Measurements from ENCODE around the gene SEC16B. TPM values are rescaled to one million over a fixed set of nuclear protein-coding genes. Genes with fewer than 3 reads are reported as not detected.

Gene SEC16B
- polyA plus RNA-seq, 2 donors = 1.0 to 2.4 TPM

DNA sequence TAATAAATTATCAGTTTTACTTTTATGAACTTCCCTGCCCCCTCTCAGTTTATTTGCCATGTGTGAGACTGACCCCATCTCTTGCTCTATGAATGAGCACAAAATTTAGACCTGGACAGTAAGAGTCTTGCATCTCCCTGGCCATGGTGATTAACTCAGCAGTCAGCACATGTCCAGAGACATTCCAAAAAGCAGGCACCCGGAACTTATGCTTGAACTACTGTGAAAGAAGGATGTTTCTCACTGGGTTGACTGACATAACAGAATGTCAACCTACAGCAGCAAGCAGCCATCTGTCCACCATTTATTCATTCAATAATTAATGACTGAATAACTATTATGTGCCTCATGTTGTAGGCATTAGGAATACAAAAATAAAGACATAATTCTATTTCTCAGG is 11.3 kb upstream of the SEC16B start:
- H3K4me3 ChIP-seq (ENCODE audit: low read depth in 1 of 2, low read length in 2 of 2) = no peak overlapping the region
- no peaks in the 10 kb centered on the region for H3K9me3 ChIP-seq (ENCODE audit: control insufficient read depth in 2 of 2, insufficient read depth in 1 of 2, low read depth in 1 of 2, low read length in 1 of 2)
- H3K36me3 ChIP-seq (ENCODE audit: control insufficient read depth in 2 of 2, insufficient read depth in 2 of 2, low read length in 1 of 2) = no peaks in the 10 kb centered on the region
- WGBS, 2 donors = 84 to 89% methylated on average over 1 of the region's 1 CpG
- H3K27me3 ChIP-seq (ENCODE audit: control insufficient read depth in 1 of 2, insufficient read depth in 2 of 2, low read length in 2 of 2) = no peaks in the 10 kb centered on the region
- H3K27ac ChIP-seq (ENCODE audit: low read depth in 2 of 2, low read length in 1 of 2) = no peak overlapping the region
- no peaks in the 10 kb centered on the region for H3K4me1 ChIP-seq (ENCODE audit: control insufficient read depth in 2 of 2, insufficient read depth in 2 of 2, low read length in 1 of 2)

DNA sequence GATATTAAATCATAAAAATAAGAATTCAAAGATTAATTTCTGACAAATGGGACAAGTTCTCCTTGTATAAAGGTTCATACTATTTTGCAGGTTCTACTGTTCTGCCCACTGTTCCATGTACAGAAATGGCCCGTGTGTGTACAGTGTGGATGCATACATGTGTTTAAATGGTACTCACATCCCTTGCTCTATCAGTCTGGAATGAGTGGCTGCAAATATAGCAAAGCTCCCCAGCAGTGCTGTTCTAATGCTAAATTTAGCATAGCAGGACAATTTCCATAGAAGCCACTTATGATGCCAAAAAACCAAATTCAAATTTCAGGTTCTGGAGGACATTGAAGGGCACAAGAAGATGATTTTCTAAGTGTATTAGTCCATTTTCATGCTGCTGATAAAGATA is 9.4 kb upstream of the SEC16B start:
- H3K27ac ChIP-seq (ENCODE audit: low read depth in 2 of 2, low read length in 1 of 2) = no peak overlapping the region
- 93 to 94% methylated on average over 1 of the region's 1 CpG for WGBS, 2 donors
- no peaks in the 10 kb centered on the region for H3K4me1 ChIP-seq (ENCODE audit: control insufficient read depth in 2 of 2, insufficient read depth in 2 of 2, low read length in 1 of 2)
- no peak overlapping the region for H3K4me3 ChIP-seq (ENCODE audit: low read depth in 1 of 2, low read length in 2 of 2)
- H3K27me3 ChIP-seq (ENCODE audit: control insufficient read depth in 1 of 2, insufficient read depth in 2 of 2, low read length in 2 of 2) = no peaks in the 10 kb centered on the region
- no peaks in the 10 kb centered on the region for H3K9me3 ChIP-seq (ENCODE audit: control insufficient read depth in 2 of 2, insufficient read depth in 1 of 2, low read depth in 1 of 2, low read length in 1 of 2)
- H3K36me3 ChIP-seq (ENCODE audit: control insufficient read depth in 2 of 2, insufficient read depth in 2 of 2, low read length in 1 of 2) = no peaks in the 10 kb centered on the region

DNA sequence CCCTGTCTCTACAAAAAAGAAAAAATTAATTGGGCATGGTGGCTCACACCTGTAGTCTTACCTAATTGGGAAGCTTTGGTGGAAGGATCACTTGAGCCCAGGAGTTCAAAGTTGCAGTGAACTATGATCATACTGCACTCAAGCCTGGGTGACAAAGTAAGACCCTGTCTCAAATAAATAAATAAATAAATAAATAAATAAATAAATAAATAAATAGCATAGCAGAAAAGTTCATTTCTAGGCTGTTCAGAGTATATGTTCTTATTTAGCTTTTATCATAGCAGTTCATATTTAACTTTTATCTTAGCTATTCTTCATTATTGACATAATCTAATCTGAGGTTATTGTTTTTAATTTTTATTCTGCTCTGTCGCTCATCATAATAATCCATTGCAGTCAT is 8.7 kb upstream of the SEC16B start:
- Histone ChIP-seq H3K4me1 (ENCODE audit: control insufficient read depth in 2 of 2, insufficient read depth in 2 of 2, low read length in 1 of 2) (no peaks in the 10 kb centered on the region), H3K27me3 (ENCODE audit: control insufficient read depth in 1 of 2, insufficient read depth in 2 of 2, low read length in 2 of 2) (no peaks in the 10 kb centered on the region), H3K4me3 (ENCODE audit: low read depth in 1 of 2, low read length in 2 of 2) (no peak overlapping the region), H3K27ac (ENCODE audit: low read depth in 2 of 2, low read length in 1 of 2) (no peak overlapping the region), H3K9me3 (ENCODE audit: control insufficient read depth in 2 of 2, insufficient read depth in 1 of 2, low read depth in 1 of 2, low read length in 1 of 2) (no peaks in the 10 kb centered on the region), H3K36me3 (ENCODE audit: control insufficient read depth in 2 of 2, insufficient read depth in 2 of 2, low read length in 1 of 2) (no peaks in the 10 kb centered on the region)
- 94% methylated on average over 1 of the region's 1 CpG for WGBS, 2 donors

DNA sequence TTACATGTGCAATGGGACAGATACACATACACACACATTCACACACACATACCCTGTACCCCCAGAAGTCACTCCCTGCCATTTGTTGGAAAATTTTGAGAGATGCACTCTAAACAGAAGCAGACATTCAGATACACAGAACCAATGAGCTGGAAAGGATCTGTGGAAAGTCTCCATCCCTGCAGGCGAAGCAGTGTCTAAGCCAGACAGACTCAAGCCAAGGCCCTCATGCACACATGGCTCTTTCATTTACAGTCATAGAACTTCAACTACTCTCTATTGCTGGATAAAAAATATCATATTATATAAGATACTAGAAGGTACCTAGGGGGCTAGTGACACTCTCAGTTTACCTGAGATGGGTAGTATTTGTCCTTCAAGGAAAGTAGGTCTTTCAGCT is 7.3 kb upstream of the SEC16B start:
- Histone ChIP-seq H3K27ac (ENCODE audit: low read depth in 2 of 2, low read length in 1 of 2) (no peak overlapping the region), H3K27me3 (ENCODE audit: control insufficient read depth in 1 of 2, insufficient read depth in 2 of 2, low read length in 2 of 2) (no peaks in the 10 kb centered on the region), H3K4me3 (ENCODE audit: low read depth in 1 of 2, low read length in 2 of 2) (no peak overlapping the region), H3K36me3 (ENCODE audit: control insufficient read depth in 2 of 2, insufficient read depth in 2 of 2, low read length in 1 of 2) (no peaks in the 10 kb centered on the region), H3K9me3 (ENCODE audit: control insufficient read depth in 2 of 2, insufficient read depth in 1 of 2, low read depth in 1 of 2, low read length in 1 of 2) (no peaks in the 10 kb centered on the region), H3K4me1 (ENCODE audit: control insufficient read depth in 2 of 2, insufficient read depth in 2 of 2, low read length in 1 of 2) (no peaks in the 10 kb centered on the region)
- WGBS, 2 donors = 74 to 80% methylated on average over 1 of the region's 1 CpG

DNA sequence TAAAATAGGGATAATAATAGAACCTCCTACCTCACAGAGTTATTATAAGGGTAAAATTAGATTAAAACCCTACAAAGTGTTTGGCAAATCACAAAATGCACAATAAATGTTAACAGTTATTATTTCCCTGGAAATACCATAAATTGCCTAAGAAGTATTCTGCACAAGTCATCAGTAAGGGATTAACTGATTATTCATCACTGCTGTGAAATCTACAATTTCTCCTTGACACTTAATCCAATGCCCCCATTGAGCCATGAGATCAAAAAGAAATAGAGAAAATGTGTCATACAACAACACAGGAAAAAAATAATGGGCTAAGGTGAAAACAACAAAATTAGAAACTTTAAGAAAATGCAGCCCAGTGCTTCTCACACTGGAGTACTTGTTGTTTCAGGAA is 6.7 kb upstream of the SEC16B start:
- no peak overlapping the region for H3K4me3 ChIP-seq (ENCODE audit: low read depth in 1 of 2, low read length in 2 of 2)
- no peak overlapping the region for H3K27ac ChIP-seq (ENCODE audit: low read depth in 2 of 2, low read length in 1 of 2)
- no peaks in the 10 kb centered on the region for H3K4me1 ChIP-seq (ENCODE audit: control insufficient read depth in 2 of 2, insufficient read depth in 2 of 2, low read length in 1 of 2)
- H3K27me3 ChIP-seq (ENCODE audit: control insufficient read depth in 1 of 2, insufficient read depth in 2 of 2, low read length in 2 of 2) = no peaks in the 10 kb centered on the region
- H3K36me3 ChIP-seq (ENCODE audit: control insufficient read depth in 2 of 2, insufficient read depth in 2 of 2, low read length in 1 of 2) = no peaks in the 10 kb centered on the region
- no peaks in the 10 kb centered on the region for H3K9me3 ChIP-seq (ENCODE audit: control insufficient read depth in 2 of 2, insufficient read depth in 1 of 2, low read depth in 1 of 2, low read length in 1 of 2)

DNA sequence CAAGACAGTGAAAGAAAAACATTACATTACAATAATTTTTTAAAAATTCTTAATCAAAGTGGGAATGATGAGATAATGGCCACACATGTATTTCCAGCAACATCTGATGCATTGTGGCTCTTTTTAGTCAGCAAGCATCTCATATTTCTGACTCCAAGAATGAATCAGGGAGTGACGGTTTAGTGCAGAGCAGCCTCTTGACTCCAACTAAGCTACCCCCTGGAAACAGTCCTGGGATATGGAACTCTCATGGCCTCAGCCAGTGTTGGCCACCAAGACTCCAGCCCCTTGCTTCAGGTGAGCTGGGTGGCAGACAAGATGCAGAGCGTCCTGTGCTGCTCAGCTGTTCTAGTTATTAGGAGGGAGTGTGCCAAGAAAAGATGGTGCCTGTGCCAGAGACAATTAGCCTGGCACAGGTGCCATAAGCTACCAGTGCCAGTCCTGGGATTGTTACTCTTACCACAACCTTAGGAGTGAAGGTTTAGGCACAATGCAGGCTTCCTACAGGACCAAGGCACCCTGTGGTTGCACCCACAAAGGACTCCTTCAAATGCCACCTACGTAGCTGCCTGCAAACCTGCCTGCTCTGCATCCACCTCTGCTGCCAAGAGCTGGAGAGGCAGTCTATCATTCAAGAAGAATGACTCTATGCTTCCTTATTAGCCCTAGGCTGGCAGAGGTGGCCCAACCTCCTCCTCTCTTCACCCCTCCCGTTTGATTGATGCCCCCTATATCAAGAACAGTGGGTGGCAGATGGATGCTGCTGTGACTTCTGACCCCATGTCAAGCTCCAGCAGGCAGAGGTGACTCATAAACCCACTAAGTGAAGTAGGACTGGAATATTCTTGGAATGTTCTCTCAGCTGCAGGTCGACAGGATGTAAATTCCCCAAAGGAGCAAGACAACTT is 6.0 kb upstream of the SEC16B start:
- Histone ChIP-seq H3K9me3 (ENCODE audit: control insufficient read depth in 2 of 2, insufficient read depth in 1 of 2, low read depth in 1 of 2, low read length in 1 of 2) (no peaks in the 10 kb centered on the region), H3K27ac (ENCODE audit: low read depth in 2 of 2, low read length in 1 of 2) (no peak overlapping the region), H3K27me3 (ENCODE audit: control insufficient read depth in 1 of 2, insufficient read depth in 2 of 2, low read length in 2 of 2) (no peaks in the 10 kb centered on the region), H3K4me1 (ENCODE audit: control insufficient read depth in 2 of 2, insufficient read depth in 2 of 2, low read length in 1 of 2) (no peaks in the 10 kb centered on the region), H3K4me3 (ENCODE audit: low read depth in 1 of 2, low read length in 2 of 2) (no peak overlapping the region), H3K36me3 (ENCODE audit: control insufficient read depth in 2 of 2, insufficient read depth in 2 of 2, low read length in 1 of 2) (no peaks in the 10 kb centered on the region)
- 46 to 69% methylated on average over 5 of the region's 5 CpGs for WGBS, 2 donors

DNA sequence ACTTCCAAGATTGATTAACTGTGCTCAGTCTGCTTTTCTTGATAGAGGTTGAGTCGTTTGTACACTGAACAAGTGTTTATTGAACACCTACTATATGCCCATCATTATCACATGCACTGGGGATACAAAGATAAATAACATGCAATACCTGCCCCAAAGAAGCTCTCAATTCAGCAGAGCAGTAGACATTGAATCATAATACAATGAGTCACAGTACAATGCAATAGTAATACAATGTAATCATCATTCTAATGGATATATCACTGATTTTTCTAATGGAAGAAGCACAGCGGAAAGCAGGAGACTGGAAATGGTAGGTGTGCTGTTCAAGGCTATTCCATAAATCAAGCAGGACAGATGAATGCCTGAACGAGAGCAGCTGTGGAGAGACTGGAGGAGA is 3.7 kb upstream of the SEC16B start:
- no peaks in the 10 kb centered on the region for H3K36me3 ChIP-seq (ENCODE audit: control insufficient read depth in 2 of 2, insufficient read depth in 2 of 2, low read length in 1 of 2)
- 75 to 77% methylated on average over 3 of the region's 3 CpGs for WGBS, 2 donors
- H3K9me3 ChIP-seq (ENCODE audit: control insufficient read depth in 2 of 2, insufficient read depth in 1 of 2, low read depth in 1 of 2, low read length in 1 of 2) = no peaks in the 10 kb centered on the region
- H3K27ac ChIP-seq (ENCODE audit: low read depth in 2 of 2, low read length in 1 of 2) = no peak overlapping the region
- no peaks in the 10 kb centered on the region for H3K27me3 ChIP-seq (ENCODE audit: control insufficient read depth in 1 of 2, insufficient read depth in 2 of 2, low read length in 2 of 2)
- no peaks in the 10 kb centered on the region for H3K4me1 ChIP-seq (ENCODE audit: control insufficient read depth in 2 of 2, insufficient read depth in 2 of 2, low read length in 1 of 2)
- H3K4me3 ChIP-seq (ENCODE audit: low read depth in 1 of 2, low read length in 2 of 2) = no peak overlapping the region

DNA sequence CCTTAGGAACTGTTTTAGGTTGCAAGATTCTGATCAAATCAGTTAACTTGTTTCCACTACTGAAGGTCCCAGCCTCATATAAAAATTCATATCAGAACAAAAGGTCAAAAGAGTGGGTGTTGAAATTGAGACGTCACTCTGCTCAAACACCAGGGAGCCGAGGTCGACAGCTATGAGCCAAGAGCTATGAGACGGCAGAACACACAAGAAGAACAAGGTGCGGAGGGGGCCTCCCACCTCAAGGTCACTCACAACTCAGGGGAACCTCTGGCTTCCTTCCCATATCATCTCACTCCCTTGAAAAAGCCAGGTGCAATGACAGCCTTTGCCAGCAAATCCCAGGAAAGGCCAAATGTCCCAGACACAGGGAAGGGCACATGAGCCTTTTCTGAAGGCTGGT is 749 bp downstream of the SEC16B start:
- no peaks in the 10 kb centered on the region for H3K36me3 ChIP-seq (ENCODE audit: control insufficient read depth in 2 of 2, insufficient read depth in 2 of 2, low read length in 1 of 2)
- H3K9me3 ChIP-seq (ENCODE audit: control insufficient read depth in 2 of 2, insufficient read depth in 1 of 2, low read depth in 1 of 2, low read length in 1 of 2) = no peaks in the 10 kb centered on the region
- no peaks in the 10 kb centered on the region for H3K27me3 ChIP-seq (ENCODE audit: control insufficient read depth in 1 of 2, insufficient read depth in 2 of 2, low read length in 2 of 2)
- H3K27ac ChIP-seq (ENCODE audit: low read depth in 2 of 2, low read length in 1 of 2) = no peak overlapping the region
- no peak overlapping the region for H3K4me3 ChIP-seq (ENCODE audit: low read depth in 1 of 2, low read length in 2 of 2)
- 68 to 89% methylated on average over 5 of the region's 5 CpGs for WGBS, 2 donors
- H3K4me1 ChIP-seq (ENCODE audit: control insufficient read depth in 2 of 2, insufficient read depth in 2 of 2, low read length in 1 of 2) = no peaks in the 10 kb centered on the region

DNA sequence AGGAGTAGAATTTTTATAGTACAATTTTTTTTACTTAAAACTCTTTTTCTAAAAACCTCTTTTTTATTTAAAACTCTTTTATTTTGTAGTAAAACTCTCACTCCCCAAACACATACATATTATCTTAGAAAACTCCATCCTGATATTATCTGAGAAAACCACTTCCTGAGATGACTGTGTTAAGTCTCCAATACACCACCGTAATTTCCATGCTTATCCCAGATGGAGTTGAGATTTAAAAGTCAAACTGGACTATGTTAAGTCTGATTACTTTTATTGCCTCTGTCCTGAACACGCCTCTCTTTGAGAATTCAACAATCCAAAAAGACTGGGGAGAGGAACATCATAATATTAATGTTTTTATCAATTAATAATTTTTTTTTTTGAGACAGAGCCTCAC is 3.7 kb downstream of the SEC16B start:
- 68 to 78% methylated on average over 2 of the region's 2 CpGs for WGBS, 2 donors

DNA sequence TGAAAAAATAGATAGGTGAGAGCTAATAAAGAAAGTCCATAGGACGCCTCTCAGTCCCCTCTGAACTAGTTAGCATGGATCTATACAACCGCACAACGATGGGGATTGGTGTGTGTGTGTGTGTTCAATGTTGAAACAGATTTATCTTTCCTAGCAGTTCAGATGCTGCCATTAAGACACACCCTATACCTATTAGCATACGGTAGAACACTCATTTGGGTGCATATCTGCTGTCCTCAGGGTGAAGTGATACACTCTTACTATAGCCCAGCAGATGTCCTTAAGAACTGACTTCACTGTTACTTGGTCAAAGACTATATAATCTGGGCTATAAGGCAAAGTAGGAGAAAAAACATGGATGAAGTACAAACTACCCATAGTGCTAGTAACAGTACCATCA is 4.6 kb downstream of the SEC16B start:
- H3K36me3 ChIP-seq (ENCODE audit: control insufficient read depth in 2 of 2, insufficient read depth in 2 of 2, low read length in 1 of 2) = no peaks in the 10 kb centered on the region
- WGBS, 2 donors = 92 to 93% methylated on average over 4 of the region's 4 CpGs
- no peaks in the 10 kb centered on the region for H3K4me1 ChIP-seq (ENCODE audit: control insufficient read depth in 2 of 2, insufficient read depth in 2 of 2, low read length in 1 of 2)
- no peak overlapping the region for H3K4me3 ChIP-seq (ENCODE audit: low read depth in 1 of 2, low read length in 2 of 2)
- no peaks in the 10 kb centered on the region for H3K9me3 ChIP-seq (ENCODE audit: control insufficient read depth in 2 of 2, insufficient read depth in 1 of 2, low read depth in 1 of 2, low read length in 1 of 2)
- no peaks in the 10 kb centered on the region for H3K27me3 ChIP-seq (ENCODE audit: control insufficient read depth in 1 of 2, insufficient read depth in 2 of 2, low read length in 2 of 2)
- no peak overlapping the region for H3K27ac ChIP-seq (ENCODE audit: low read depth in 2 of 2, low read length in 1 of 2)

More for the DNA sequence above, 3.7 kb downstream of the SEC16B start:
- Histone ChIP-seq H3K27ac (ENCODE audit: low read depth in 2 of 2, low read length in 1 of 2) (no peak overlapping the region), H3K27me3 (ENCODE audit: control insufficient read depth in 1 of 2, insufficient read depth in 2 of 2, low read length in 2 of 2) (no peaks in the 10 kb centered on the region), H3K4me3 (ENCODE audit: low read depth in 1 of 2, low read length in 2 of 2) (no peak overlapping the region), H3K9me3 (ENCODE audit: control insufficient read depth in 2 of 2, insufficient read depth in 1 of 2, low read depth in 1 of 2, low read length in 1 of 2) (no peaks in the 10 kb centered on the region), H3K4me1 (ENCODE audit: control insufficient read depth in 2 of 2, insufficient read depth in 2 of 2, low read length in 1 of 2) (no peaks in the 10 kb centered on the region), H3K36me3 (ENCODE audit: control insufficient read depth in 2 of 2, insufficient read depth in 2 of 2, low read length in 1 of 2) (no peaks in the 10 kb centered on the region)
